Retinal pigment epithelial cell (primary cell): ENCODE data around the gene PHETA1.
"Not testable (repeated sequence)": the region's sequence is repeated elsewhere in the genome, so short reads cannot be mapped to it uniquely, and the experiment has no call there.

ENCODE experiments used
- DNase-seq: peaks from one replicate; pipeline ENCODE4 v3.0.0-alpha.2; 2010; ENCODE audit warnings: low read depth
- H3K4me3 ChIP-seq: 2 replicates; pipeline ENCODE4 v1.5.1; 2011; ENCODE audit warnings: mild to moderate bottlenecking, low read length, control low read depth, moderate library complexity
- TF ChIP-seq, protein P1 (sequence below): conservative IDR thresholded peaks from 2 replicates; pipeline ENCODE4 v1.5.1; 2011; ENCODE audit warnings: low read depth, low read length, control low read depth, inconsistent platforms

Gene PHETA1

DNA sequence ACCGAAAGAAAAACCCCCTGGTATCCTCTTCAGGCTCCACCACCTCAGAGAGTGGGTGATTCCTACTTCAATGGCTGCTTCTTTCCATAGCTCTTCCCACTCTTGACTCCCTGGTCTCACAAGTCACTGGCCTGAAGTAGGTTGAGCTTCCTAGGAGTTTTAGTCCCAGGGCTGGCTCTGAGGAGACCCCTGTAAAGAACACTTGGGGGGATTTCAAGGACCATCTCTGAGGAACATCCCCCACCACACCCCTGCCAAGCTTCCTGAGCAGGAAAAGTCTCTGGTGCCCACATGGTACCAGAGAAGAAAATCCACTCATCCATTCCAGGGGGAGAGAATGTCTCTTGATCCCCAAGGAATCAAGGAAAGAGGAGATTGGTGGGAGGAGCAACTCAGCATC is 25.7 kb downstream of the PHETA1 start:
- TF ChIP-seq, protein P1, sequence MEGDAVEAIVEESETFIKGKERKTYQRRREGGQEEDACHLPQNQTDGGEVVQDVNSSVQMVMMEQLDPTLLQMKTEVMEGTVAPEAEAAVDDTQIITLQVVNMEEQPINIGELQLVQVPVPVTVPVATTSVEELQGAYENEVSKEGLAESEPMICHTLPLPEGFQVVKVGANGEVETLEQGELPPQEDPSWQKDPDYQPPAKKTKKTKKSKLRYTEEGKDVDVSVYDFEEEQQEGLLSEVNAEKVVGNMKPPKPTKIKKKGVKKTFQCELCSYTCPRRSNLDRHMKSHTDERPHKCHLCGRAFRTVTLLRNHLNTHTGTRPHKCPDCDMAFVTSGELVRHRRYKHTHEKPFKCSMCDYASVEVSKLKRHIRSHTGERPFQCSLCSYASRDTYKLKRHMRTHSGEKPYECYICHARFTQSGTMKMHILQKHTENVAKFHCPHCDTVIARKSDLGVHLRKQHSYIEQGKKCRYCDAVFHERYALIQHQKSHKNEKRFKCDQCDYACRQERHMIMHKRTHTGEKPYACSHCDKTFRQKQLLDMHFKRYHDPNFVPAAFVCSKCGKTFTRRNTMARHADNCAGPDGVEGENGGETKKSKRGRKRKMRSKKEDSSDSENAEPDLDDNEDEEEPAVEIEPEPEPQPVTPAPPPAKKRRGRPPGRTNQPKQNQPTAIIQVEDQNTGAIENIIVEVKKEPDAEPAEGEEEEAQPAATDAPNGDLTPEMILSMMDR, result no peak
- H3K4me3 ChIP-seq, result no peak overlapping the region
- DNase-seq, result no peak

DNA sequence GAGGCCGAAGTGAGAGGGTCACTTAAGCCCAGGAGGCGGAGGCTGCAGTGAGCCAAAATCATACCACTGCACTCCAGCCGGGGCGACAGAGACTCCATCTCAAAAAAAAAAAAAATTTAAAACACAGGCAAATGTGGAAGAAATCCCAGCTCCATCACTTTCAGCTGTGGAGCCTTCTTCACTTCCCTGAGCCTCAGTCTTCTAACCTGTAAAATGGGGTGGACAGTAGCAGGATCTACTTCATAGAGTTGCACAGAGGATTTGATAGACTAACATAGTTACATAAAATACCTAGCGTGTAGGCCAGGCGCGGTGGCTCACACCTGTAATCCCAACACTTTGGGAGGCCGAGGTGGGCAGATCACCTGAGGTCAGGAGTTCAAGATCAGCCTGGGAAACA is 26.5 kb downstream of the PHETA1 start:
- TF ChIP-seq, protein P1, result no peak
- H3K4me3 ChIP-seq, result no peak overlapping the region
- no peak for DNase-seq

DNA sequence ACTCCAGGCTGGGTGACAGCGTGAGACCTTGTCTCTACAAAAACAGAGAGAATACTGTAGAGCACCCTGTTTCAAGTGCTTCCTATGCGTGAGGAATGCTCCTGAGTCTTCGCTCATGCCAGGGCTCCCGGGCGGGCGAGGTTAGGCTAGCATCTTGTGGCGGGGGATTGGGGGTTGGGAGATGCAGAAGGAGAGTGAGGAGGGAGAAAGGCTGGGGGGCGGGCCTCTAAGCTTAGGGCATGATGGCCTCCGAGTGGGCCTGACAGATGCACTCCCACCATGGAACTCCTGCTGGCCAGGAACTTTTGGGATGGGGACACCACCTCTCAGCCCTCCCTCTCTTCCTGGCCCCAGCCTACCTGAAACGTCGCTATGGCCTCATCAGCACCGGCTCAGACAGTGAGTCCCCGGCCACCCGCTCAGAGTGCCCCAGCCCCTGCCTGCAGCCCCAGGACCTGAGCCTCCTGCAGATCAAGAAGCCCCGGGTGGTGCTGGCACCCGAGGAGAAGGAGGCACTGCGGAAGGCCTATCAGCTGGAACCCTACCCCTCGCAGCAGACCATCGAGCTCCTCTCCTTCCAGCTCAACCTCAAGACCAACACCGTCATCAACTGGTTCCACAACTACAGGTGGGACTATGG is 27.3 kb downstream of the PHETA1 start:
- TF ChIP-seq, protein P1, result no peak
- no peak for DNase-seq

DNA sequence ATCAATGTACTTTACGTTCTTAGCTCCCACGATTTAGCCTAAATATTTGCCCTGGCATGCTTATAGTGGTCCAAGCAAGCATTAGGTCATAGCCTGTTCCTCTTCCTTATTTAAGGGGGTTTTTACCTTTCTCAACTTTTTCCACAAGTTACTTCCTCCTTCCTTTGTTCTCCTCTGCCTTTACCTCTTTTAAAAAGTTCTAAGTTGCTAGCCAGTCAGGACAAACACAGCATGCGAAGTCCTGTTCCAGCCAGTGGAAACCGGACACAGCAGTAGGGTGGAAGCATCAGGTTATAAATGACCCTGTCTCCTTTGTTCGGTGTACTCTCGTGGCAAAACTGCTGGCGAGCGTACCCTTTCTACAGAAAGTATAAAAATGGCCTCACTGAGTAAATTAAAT is 28.2 kb downstream of the PHETA1 start:
- not testable (repeated sequence) for DNase-seq, H3K4me3 ChIP-seq

More for the DNA sequence above, 27.3 kb downstream of the PHETA1 start:
- H3K4me3 ChIP-seq, result no peak overlapping the region

DNA sequence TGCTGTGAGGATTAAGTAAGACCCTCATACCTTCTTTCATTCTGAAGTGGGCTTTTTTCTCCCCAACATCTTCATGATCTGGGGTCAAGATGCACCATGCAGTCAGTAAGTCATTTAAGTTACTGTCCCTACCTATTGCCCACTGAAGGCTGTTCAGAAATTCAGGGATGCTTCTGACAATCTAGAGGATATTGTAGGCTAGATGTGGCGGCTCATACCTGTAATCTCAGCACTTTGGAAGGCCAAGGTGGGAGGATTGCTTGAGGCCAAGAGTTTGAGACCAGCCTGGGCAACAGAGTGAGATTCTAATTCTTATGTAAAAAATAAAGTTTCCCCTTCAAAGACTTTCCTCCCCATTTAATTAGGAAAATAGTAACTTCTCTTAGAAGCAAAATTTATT is 28.7 kb downstream of the PHETA1 start:
- no peak overlapping the region for H3K4me3 ChIP-seq
- no peak for DNase-seq
- TF ChIP-seq, protein P1, result no peak

DNA sequence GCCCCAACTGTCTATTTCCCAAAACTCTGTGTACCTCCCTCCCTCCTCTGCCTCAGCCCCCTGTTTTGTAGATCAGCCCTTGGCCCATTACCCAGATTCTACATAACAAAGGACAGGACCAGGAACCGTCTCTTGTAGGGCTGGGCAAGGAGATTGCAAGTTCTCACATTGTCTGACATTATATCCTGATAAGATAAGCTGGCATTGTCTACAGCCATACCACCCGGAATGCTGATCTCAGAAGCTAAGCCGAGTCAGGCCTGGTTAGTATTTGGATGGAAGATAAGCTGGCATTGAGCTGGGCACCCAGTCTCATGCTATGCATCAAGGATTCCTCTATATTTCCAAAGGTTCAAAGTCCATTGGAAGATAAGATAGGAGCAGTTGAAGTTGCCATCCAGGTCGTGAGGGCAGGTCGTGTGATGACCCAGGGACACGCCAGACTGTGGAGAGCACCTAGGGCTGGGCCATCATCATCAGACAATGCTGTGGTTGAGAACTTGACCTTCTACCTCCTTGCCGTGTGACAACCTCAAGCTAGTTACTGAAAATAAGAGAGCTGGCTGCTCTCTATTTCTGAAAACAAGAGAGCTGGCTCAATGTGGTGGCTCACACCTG is 29.5 kb downstream of the PHETA1 start:
- no peak overlapping the region for H3K4me3 ChIP-seq
- no peak for DNase-seq
- TF ChIP-seq, protein P1, result no peak

DNA sequence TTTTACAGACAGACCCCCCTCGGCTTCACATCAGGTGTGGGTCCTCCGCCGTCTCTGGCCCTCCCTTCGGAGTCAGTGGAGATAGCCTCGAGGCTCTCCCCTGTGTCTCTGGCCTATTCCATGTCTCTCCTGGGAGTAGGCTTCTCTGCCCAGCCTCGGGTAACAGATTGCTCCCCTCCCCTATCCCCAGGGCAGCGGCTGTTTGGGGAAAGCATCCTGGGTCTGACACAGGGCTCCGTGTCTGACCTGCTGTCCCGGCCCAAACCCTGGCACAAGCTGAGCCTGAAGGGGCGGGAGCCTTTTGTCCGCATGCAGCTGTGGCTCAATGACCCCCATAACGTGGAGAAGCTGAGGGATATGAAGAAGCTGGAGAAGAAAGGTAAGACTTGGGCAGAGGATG is 30.8 kb downstream of the PHETA1 start:
- H3K4me3 ChIP-seq, result no peak overlapping the region
- no peak for DNase-seq
- TF ChIP-seq, protein P1, result no peak

DNA sequence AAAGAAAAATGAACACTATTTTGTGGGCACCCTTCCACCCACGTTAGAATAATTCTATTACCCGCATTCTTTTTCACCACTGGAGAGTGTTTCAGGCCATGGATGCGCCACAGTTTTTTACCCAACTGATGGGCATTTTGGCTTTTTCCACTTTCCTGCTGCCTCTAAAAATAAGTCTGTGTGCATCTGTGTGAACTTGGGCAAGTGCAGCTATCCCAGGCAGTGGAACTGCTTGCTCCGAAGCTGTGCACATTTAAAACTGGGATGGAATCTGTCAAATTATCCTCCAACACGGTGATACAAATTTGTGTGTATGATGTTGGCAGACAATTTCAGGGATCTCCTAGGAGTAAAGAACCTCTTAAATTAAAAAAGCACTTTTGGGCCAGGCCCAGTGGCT is 31.5 kb downstream of the PHETA1 start:
- TF ChIP-seq, protein P1, result no peak
- DNase-seq, result no peak
- H3K4me3 ChIP-seq, result no peak overlapping the region

DNA sequence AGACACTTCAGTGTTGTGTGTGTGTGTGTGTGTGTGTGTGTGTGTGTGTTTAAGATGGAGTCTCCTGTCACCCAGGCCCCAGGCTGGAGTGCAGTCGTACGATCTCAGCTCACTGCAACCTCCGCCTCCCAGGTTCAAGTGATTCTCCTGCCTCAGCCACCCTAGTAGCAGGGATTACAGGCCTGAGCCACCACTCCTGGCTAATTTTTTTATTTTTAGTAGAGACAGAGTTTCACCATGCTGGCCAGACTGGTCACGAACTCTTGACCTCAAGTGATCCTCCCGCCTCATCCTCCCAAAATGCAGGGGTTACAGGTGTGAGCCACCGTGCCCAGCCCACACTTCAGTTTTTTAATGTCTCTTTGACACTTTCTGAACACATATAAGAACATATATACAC is 32.5 kb downstream of the PHETA1 start:
- not testable (repeated sequence) for DNase-seq, H3K4me3 ChIP-seq
